Muscle layer of colon (tissue), 2 donors: ENCODE data around the gene RAVER2.

Experiments used
- H3K27ac ChIP-seq: one replicate; pipeline ENCODE4 v1.7.0; 2013; ENCODE audit warnings: low read depth, mild to moderate bottlenecking, low read length, moderate library complexity
- H3K27me3 ChIP-seq, 2 donors: one replicate each; pipeline ENCODE4 v1.7.0; 2013; ENCODE audit warnings: low read length in 2 of 2, mild to moderate bottlenecking in 2 of 2; ENCODE audit not compliant: insufficient read depth in 2 of 2, control insufficient read depth in 1 of 2
- H3K36me3 ChIP-seq: one replicate; pipeline ENCODE4 v1.7.0; 2013; ENCODE audit warnings: mild to moderate bottlenecking, low read length; ENCODE audit not compliant: insufficient read depth
- H3K4me1 ChIP-seq: one replicate; pipeline ENCODE4 v1.7.0; 2013; ENCODE audit warnings: mild to moderate bottlenecking, low read length; ENCODE audit not compliant: insufficient read depth
- H3K4me3 ChIP-seq, 2 donors: one replicate each; pipeline ENCODE4 v1.7.0; 2013; ENCODE audit warnings: low read length in 2 of 2, low read depth in 1 of 2, mild to moderate bottlenecking in 1 of 2, moderate library complexity in 1 of 2
- H3K9ac ChIP-seq: one replicate; pipeline ENCODE4 v1.7.0; 2013; ENCODE audit warnings: low read length
- H3K9me3 ChIP-seq: one replicate; pipeline ENCODE4 v1.7.0; 2013; ENCODE audit warnings: mild to moderate bottlenecking, low read length
- donor health status: abdominal sarcoma.
- donor health status: Adenocarcinoma of cecum.

RAVER2 gene

GRCh38 chr1:64880449-64880848 lies 135.6 kb downstream of the RAVER2 start:
- Histone ChIP-seq H3K36me3 (peaks cover 41% of the 10 kb centered on the region), H3K4me1 (peaks cover 4% of the 10 kb centered on the region), H3K27me3 (no peaks in the 10 kb centered on the region), H3K9ac (no peak overlapping the region), H3K27ac (no peak overlapping the region), H3K9me3 (no peaks in the 10 kb centered on the region), H3K4me3 (no peak overlapping the region)

DNA sequence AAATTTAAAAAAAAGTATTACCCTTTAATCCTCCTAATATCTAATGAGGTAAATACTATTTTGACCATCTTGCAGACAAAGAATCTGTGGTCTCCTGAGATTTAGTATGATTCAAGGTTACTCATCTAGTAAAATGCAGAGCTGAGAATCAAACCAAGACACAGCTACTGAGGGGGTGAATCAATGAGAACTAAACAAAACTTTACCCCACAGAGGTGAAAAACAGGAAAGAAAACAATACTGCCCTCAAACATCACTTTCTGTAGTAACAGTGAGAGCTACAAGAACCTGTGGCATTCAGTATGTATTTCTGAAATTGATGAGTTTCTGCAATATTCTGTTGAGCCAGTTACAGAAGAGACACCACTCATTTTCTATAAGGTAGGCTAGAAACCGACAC lies 136.4 kb downstream of the RAVER2 start:
- Histone ChIP-seq H3K4me1 (no peaks in the 10 kb centered on the region), H3K9me3 (no peaks in the 10 kb centered on the region), H3K36me3 (peaks cover 33% of the 10 kb centered on the region), H3K9ac (no peak overlapping the region), H3K27me3 (no peaks in the 10 kb centered on the region), H3K27ac (no peak overlapping the region), H3K4me3 (no peak overlapping the region)
